Stimulated activated CD8-positive, alpha-beta memory T cell treated with anti-CD3 and anti-CD28 coated beads, Interleukin-4, amount 100 ng/mL, for 48 hours (primary cell): ENCODE results near the gene PLCB1.
"Not testable (repeated sequence)": the region's sequence is repeated elsewhere in the genome, so short reads cannot be mapped to it uniquely, and the experiment has no call there.

Experiments used
- DNase-seq: peaks from one replicate; pipeline ENCODE4 v3.0.0-alpha.2; 2020

The PLCB1 gene

GRCh38 chr20:8130840-8131526 is 1.1 kb upstream of the PLCB1 start:
- DNase-seq = no peak

DNA sequence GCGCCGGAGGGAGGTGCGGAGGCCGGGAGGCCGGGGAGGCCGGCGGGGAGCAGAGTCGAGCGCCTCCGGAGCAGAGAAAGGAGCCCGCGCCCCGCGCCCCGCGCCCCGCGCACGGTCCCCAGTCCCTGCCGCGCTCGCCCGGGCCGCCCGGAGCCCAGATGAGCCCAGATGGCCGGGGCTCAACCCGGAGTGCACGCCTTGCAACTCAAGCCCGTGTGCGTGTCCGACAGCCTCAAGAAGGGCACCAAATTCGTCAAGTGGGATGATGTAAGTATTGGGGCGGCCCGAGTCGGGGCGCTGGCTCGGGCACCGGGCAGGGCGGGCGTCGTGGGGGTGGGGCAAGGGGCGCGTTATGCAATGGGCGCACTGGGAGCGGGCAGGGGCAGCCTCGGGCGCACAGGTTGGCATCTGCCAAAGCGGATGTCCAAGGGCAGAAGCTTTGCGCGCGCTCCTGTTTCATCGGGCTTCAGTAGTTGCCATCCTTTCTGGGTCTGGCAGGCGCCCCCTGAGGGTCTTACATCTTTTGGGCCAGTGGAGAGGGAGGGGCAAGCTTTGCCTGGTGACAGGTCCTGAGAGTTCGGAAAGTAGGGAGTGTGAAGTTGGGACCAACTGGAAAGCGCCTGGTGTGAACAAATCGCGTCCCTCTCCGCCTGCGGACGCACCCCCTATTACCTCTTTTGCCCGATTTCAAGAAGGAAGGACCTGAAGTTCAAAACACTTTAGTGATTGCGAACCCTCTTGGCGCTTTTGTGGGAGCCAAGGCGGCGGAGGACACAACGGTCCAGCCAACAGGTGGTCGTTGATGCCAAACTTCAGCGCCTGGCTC is 631 bp downstream of the PLCB1 start:
- peak; percentile 29 for DNase-seq

DNA sequence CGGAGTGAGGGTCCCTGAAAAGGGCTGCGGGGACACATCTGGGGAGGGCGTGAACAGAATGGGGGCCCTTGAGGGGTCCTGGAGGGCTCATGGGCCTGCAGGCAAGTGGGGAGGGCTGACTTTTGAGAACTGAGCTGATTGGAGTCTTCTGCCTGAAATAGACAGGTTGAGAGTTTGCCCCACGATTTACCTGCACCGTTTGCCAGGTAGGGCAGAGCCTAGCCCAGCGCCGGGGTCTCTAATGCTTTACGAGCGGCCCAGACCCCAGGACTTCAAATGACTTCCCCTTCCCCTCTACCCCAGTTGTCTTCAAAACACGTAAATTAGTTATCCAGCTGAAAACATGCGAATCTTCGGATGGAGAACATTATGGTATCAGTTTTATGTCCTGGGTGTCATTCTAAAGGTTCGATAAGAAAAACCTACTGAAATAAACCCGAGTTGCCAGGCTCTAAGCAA is 1.3 kb downstream of the PLCB1 start:
- no peak for DNase-seq

- DNase-seq = no peak
Measured at GRCh38 chr20:8133851-8134451, 1.9 kb downstream of the PLCB1 start.

GRCh38 chr20:8139899-8140298 is 7.8 kb downstream of the PLCB1 start:
- no peak for DNase-seq

- no peak for DNase-seq
Measured at GRCh38 chr20:8143474-8143873, 11.4 kb downstream of the PLCB1 start.

DNA sequence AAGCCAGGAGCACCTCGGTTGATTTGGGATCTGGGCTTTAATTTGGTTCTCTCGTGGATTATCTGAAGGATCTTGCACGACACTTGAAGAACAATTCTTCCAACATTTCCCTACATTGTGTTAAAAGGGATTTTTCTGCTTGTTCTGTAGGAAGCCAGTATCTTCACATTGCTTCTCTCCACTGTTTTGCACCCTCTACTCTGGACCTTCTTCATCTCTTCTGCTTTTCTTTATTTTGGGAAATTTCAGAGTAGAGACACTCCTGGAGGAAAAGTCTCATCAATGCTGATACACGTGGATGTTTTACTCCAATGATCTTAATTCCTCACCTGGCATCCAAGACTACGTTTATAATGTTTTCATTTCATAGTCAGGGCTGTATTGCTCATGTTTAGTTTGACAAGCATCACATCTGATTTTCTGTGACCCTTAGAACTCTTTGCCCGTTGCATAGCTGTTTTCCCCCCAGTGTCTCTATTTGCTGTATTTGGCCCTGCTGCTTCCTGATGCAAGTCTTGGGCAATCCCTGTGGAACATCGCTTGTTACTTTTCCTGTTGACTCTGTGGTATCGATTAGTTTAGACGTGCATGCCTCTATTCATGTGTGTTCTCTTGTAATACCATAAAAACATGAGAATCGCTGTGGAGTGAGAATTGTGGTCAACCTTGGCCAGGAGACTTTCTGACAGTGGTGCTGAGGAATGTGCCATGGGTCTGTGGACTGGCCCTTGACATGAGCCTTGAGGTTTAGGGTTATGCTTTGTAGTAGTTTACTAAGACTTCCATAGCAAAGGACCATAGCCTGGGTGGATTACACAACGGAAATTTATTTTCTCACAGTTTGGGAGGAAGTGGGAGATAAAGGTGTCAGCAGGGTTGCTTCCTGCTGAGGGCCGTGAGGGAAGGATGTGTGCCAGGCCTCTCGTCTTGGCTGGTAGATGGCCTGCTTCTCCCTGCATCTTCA is 12.5 kb downstream of the PLCB1 start:
- DNase-seq = no peak

- no peak for DNase-seq
Measured at GRCh38 chr20:8145246-8146168, 13.4 kb downstream of the PLCB1 start.

DNA sequence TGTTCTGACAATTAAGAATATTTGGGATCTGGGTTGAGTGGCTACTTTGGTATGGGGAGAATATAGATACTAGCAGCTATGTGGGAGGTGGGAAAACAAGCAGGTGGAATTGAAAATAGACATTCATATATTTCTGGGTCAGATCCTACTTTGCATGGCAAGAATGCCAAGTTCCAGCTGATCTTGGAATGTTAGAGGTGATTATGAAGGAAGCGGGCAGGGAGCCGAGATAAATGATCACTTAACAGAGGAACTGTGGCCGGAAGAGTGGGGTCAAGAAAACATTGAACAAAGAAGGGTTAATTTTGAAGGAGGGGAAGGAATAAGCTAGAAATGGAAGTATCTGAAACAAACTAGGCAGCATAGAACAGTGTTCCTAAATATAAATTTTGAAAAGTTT is 15.4 kb downstream of the PLCB1 start:
- DNase-seq = no peak

DNA sequence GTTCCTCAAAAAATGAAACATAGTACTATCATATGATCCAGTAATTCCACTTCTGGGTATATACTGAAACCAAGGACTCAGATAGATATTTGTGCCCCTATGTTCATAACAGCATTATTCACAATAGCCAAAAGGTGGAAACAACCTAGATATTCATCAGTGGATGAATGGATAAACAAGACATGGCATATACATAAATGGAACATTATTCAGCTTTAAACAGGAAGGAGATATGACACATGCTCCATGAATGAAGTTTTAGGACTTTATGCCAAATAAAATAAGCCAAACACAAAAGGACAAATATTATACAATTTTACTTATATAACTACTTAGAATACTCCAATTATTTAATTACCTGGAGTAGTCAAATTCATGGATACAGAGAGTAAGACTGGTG is 16.4 kb downstream of the PLCB1 start:
- no peak for DNase-seq

DNA sequence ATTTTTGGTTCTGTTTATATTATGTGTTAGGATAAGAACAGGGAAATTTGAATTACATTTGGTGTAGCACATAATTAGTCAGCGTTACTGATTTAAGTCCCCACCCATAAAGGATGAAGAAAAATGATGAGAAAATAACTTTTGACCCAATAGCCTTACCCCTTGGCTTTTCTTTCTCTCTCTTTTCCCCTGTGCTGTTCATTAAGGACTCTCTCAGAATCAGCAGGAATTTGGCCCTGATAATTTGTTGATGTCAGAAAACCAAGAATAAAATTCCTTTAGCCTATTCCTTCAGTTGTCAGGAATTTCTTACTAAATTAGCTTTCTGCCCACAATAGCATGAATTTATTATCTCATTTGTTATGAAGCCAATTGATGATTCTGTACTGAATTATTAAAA is 18.5 kb downstream of the PLCB1 start:
- no peak for DNase-seq

DNA sequence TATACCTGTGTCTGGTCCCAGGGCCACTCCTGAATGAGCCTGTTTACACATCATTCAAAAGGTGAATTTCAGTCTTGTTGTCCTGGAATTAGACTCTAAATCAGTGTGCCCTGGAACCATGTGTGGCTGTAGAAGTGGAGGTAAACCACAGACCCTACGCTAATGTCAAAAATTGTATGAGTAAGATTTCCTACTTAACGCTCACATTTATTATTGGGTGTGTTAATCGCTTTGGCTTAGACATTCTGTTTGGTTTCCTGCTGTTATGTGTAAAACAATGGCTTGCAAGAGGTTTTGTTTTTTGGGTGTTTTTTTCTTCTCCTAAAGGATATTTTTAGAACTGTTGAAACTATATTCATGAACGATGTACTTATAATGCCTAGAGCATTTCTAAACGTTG is 19.3 kb downstream of the PLCB1 start:
- no peak for DNase-seq

GRCh38 chr20:8152183-8152582 is 20.1 kb downstream of the PLCB1 start:
- no peak for DNase-seq

DNA sequence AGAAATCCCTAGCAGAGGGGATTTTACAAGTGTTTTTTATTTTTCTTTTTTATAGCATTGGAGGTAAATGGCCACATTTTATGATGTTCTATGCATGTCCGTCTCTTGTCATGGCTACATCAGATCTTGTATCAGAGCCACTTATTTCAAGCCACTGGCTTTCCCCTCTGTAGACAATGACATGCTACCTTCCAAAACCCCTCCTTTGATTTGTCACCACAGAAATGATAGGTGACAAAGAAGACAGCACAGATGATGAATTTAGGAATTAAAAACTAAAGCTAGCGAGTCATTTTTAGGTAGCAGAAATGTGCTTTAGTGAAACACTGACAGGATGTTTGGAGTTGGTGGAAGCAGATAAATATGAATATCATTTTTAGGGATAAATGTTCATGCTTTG is 20.8 kb downstream of the PLCB1 start:
- no peak for DNase-seq

GRCh38 chr20:8153281-8153908 is 21.3 kb downstream of the PLCB1 start:
- no peak for DNase-seq

DNA sequence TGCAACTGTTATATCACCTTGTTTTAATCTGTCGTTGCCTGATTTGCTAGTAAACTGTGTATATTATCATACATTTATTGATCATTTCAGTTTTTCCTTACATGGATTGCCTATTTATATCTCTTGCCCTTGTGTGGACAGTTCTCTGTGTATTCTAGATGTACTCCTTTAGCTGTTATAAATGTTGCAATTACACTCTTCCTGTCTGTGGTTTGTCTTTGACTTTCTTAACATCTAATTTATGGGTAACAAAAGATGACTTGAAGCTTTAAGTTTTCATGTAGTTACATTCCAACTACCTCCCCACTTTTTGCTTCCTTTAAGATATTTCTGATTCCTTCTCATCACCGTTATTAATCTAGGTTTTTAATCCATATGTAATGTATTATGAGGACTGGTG is 22.6 kb downstream of the PLCB1 start:
- no peak for DNase-seq

- DNase-seq = no peak
Measured at GRCh38 chr20:8155229-8155628, 23.2 kb downstream of the PLCB1 start.

DNA sequence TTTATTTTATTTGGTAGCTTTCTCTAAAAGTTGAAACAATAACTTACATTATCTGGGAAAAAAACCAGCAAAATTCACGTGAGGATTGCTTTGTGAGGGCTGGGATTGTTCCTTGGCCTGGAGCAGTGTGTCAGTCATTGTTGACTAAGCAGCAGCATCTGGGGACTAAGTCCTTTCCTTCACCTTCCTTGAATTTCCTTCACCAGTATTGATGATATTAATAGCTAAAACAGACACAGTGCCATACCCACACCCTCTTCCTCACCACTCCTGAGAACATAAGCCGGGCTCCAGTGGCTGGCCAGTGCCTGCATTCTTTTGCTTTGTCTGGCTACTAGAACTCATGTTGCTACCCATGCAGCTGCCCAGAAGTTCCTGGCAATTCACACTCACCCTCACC is 23.7 kb downstream of the PLCB1 start:
- DNase-seq = no peak

DNA sequence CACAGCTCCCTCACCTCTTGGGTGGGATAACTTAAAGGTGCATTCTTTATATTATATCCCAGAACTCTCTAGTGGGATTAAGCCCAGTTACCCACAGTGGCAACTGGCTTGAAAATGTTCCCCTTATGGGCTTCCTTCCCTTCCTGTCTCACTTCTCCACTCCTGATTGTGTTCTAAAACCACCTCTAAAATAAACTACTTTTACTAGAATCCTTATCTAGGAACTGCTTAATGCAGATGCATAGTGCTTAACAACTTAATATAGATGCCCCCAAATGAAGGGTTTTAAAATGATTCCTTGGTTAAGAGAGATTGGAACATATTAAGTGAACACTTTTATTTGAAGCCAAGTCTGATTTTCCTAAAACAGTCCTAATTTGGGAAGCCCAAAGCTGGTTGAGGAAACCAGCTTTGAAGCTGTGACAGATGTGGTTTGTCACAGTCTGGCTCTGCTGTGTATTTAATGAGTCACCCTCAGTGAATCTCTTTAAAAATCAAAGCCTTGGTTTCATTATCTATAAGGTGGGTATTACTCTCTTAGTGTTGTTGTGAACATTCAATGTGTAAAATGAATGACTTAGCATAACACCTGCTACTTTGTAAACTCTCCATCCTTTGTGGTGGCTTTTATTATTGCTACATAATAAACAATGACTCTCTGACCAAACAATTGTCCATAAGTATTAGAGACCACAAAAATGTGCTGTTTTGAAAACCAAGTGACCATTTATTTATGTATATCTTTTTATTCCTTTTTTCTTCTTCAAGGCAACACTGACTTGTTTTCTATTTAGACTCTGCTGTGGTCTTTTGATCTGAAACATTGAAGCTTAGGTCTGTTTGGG is 24.4 kb downstream of the PLCB1 start:
- no peak for DNase-seq

DNA sequence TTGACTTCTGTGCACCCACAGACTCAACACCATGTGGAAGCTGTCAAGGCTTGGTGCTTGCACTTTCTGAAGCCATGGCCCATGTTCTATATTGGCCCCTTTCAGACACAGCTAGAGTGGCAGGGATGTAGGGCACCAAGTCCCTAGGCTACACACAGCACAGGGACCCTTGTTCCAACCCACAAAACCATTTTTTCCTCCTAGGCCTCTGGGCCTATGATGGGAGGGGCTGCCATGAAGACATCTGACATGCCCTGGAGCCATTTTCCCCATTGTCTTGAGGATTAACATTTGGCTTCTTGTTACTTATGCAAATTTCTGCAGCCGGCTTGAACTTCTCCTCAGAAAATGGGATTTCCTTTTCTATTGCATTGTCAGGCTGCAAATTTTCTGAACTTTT is 27.2 kb downstream of the PLCB1 start:
- DNase-seq = not testable (repeated sequence)
